HG03280 (cell line): ENCODE data around the gene BANF2.

Source experiments
- ATAC-seq: cut with Tn5 transposase; IDR thresholded peaks from one replicate; pipeline ENCODE4 v1.9.1; 2021; ENCODE audit warnings: mild to moderate bottlenecking, moderate library complexity; ENCODE audit not compliant: unreplicated experiment

The BANF2 gene

DNA sequence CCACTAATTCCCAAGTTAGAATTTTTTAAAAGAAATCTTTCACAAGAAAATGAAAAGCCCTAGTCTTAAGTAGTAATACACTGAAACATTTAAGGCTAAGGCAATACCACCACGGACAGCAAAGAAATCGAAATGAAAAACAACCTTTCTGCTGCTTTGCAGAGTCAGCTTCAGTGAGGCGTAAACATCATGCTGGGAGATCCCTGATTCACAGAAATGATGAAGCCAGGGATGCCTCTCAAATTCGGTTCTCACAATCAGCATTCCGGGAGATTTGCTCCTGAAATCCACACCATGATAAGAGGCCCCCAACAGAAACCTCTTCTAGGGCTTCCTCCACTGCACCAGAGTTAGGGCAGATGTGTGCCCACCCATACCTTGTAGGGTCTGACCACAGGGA, 36.3 kb upstream of the BANF2 start:
- ATAC-seq = no peak

DNA sequence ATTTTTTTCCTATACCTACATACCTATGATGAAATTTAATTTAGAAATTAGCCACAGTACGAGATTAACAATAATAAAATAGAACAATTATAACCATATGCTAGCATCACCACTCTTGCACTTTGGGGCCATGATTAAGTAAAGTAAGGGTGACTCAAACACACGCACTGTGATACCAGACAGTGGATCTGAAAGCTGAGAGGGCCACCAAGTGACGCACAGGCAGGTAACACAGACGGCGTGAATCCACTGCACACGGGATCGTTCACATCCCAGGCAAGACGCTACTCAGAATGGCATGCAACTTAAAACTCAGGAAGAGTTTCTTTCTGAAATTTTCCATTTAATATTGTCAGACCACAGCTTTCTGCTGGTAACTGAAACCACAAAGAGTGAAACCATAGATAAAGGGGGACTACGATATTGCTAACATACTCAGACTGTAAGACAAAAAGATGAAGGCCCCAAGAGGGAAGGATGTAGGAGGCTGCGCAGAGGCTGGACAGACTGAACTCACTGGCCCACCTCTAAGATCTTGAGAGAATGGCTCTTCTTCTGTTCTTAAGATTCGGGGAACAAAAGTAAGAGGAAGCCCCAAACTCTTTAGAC, 35.6 kb upstream of the BANF2 start:
- ATAC-seq = no peak

DNA sequence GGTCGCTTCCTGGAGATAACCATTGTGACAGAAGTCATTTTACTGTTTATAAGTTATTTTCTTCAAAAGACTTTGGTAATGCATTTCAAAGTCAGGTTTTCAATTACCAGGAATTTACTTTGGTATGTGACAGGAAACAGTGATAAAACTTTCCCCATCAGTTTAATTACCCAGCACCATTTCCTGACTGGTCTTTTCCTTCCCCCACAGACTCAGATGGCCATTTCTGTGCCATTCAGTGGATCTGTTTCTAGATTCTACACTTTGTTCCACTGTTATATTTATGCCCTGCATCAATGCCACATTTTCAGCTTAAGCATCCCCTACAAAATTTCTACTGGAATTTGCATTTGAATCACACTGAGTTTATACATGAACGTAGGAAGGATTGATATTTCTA, 34.0 kb upstream of the BANF2 start:
- no peak for ATAC-seq

DNA sequence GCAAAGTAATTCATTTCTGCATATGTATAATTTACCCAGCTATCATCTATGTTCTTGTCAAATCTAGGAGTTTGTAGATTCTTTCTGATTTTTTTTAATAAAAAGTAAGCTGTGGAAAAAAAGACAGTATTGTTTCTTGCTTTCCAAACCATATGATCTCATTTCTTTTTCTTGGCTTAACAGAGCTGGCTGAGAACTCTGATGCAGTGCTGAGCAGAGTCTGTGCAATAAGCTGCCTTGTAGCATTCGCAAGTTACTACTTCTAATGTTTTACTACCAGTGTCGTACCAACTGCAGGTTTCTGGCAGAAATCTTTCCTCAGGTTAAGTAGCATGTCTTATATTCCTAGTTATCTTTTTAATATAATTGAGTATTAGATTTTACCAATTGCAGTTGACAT, 33.3 kb upstream of the BANF2 start:
- no peak for ATAC-seq

DNA sequence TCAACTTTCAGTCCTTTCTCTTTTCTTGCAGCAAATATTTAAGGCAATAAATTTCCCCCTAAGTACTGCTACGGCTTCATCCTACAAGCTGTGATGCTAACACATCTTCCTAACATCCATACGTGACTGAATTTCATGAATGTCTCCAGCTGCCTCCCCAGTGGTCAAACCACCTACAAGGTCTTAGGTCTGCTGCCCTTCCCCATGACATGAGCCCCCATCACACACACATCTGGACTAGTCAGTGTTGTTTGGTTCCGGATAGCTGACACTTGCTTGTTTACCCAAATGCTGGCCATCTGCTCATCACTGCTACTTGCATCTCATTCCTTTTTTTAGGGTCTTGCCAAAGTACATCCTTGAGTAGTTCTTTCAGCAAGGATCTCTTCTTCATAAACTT, 32.3 kb upstream of the BANF2 start:
- ATAC-seq = no peak

- no peak for ATAC-seq
Measured at GRCh38 chr20:17668432-17668831, 31.3 kb upstream of the BANF2 start.

DNA sequence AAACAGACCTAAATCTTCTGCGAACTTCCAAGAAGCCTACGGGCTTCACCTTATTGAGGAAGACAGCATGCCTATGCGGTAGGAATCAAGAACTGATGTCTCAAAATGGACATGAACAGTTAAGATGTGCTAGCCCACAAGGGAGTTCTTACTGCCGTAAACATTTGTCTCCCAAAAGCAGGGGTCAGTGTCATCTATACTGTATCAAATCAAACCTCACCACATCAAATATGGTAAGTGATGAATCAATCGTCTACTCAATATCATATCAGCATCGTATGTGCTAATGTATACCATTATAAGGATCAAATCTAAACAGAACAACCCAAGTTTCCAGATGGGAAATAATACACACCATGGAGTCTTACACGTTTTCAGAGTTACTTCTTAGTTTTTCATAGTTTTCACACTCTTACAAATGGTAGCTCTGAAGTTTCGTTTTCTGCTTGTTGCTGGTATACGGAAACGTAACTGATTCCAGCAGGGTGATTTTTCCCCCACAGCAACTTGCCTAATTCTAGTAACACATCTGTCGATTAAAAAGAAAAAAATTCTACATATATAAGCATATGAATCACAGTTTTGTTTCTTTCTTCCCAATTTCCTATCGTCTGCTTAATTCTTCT, 30.3 kb upstream of the BANF2 start:
- no peak for ATAC-seq

DNA sequence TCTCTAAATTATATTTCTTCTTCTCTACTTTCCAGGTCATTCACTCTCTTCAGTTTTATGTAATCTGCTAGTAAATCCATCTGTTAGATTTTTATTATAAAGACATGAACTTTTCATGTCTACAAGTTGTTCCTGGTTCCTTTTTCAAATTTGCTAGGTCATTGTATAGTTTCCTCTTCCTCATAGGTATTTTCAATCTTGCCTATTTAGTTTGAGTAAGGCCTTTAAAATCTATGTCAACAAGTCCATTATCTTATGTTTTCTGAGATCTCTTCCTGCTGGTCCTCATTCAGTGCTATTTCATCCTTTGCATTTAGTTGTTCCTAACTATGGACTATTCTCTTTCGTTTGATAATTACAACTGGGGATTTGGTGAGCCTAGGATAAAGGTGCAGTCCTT, 28.8 kb upstream of the BANF2 start:
- no peak for ATAC-seq

DNA sequence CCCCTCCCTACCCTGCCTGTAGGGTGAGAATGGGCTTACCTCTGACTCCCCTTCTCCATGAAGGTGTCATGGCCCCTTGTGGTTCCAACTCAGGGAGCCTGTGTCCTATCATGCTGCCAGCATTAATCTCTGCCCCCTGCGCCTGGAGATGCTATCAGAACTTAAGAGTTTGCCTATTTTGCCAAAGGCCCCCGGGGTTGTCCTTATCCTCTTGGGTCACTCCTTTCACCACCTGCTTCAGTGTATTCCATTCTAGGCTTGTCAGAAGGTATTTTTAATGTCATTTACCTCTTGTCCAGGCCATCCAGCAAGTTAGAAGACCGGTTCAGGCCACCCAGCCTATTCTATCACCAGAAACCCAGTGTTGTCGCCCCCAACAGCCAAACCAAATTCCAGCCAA, 28.2 kb upstream of the BANF2 start:
- no peak for ATAC-seq

GRCh38 chr20:17673084-17673483, 26.7 kb upstream of the BANF2 start:
- ATAC-seq = no peak

DNA sequence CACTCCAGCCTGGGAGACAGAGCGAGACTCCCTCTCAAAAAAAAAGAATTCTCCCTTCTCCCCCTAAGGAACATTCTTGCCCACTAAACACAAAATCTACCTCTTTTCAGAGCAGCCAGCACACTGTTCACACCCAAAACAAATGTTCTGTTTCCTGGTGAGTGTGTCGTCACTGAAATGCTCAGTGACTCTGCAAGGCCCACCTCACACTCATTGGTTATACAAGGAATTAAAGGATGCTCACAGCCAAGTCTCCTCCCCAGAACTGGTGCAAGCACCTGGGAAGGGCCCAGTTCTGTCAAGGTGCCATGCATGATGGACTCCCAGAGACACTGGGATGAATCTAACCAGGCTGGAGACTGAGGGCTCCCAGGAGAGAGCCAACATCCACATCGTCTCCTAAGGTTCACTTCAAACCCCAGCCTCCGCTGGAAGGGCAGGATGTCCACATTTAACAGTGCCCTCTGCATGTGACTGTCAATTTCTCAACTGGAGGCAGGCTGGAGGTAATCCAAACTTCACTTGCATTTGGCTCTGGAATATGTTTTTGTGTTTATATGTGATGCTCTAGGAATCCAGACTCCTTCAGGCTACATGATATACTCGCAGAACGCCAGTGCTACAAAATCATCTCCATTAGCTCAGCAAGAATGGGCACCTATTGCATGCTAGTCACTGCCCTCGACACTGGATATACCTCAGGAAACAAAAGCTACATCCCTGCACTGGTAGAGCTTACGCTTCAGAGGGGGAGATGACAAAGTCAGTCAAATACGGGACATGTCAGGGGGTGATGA, 24.8 kb upstream of the BANF2 start:
- ATAC-seq = no peak

GRCh38 chr20:17675519-17676377, 24.0 kb upstream of the BANF2 start:
- ATAC-seq = no peak

DNA sequence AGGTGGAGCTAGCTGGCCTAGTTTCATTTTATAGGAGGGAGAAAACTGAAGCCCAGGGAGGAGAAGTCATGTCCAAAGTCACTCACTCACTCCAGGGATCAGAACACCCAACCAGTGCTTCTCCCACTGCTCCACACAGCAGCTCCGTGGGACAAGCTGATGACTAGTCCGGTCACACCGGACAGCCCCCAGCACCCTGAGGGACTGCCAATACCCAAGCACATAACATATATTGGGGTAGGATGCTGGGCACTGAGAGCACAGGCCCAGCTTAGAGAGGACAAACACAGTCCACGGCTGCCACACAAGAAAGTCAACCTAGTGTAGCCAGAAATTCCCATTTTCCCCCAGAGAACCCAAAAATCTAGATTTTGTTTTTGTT, 23.4 kb upstream of the BANF2 start:
- ATAC-seq = no peak

- ATAC-seq = no peak
Measured at GRCh38 chr20:17676942-17677341, 22.8 kb upstream of the BANF2 start.

- ATAC-seq = no peak
Measured at GRCh38 chr20:17678295-17678694, 21.5 kb upstream of the BANF2 start.

GRCh38 chr20:17678886-17679285, 20.9 kb upstream of the BANF2 start:
- ATAC-seq = no peak

GRCh38 chr20:17679941-17680835, 19.6 kb upstream of the BANF2 start:
- ATAC-seq = no peak

- ATAC-seq = peak; percentile 40
Measured at GRCh38 chr20:17680836-17681725, 18.7 kb upstream of the BANF2 start.

GRCh38 chr20:17681726-17682102, 18.1 kb upstream of the BANF2 start:
- ATAC-seq = peak; percentile 14
